HG03064 (cell line): ENCODE results near the gene MIEN1.
A peak's percentile ranks its signal among the peaks of the same experiment; 100 is the strongest.
"Not testable (repeated sequence)": the region's sequence is repeated elsewhere in the genome, so short reads cannot be mapped to it uniquely, and the experiment has no call there.

Experiments used
- ATAC-seq: cut with Tn5 transposase; IDR thresholded peaks from one replicate; pipeline ENCODE4 v1.9.1; 2021; ENCODE audit warnings: low read depth; ENCODE audit not compliant: unreplicated experiment

Gene MIEN1

GRCh38 chr17:39701012-39701783 lies 29.1 kb downstream of the MIEN1 start:
- no peak for ATAC-seq

- ATAC-seq, result no peak
These were observed 30.0 kb downstream of the MIEN1 start for GRCh38 chr17:39700148-39700987.

GRCh38 chr17:39699818-39700147 lies 30.5 kb downstream of the MIEN1 start, which contains the start of gene ERBB2:
TSS of gene ERBB2 (plus strand) at chr17:39700064. CDS start at chr17:39700239, 175 bp downstream.
- no peak for ATAC-seq

GRCh38 chr17:39699157-39699817 lies 31.0 kb downstream of the MIEN1 start:
- not testable (repeated sequence) for ATAC-seq

DNA sequence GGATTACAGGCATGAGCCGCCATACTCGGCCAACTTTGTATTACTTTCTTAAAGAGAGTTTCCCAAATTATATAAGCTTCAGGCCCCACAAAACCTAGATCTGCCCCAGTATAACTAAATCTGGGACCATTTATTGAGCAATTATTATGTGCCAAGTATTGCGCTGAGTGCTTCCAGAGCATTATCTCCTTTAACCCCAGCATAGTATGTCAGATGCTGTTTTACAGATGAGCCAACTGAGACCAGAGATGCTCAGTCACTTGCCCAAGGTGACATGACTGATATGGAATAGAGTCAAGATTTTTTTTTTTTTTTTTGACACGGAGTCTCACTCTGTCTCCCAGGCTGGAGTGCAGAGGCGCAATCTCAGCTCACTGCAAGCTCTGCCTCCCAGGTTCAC lies 32.4 kb downstream of the MIEN1 start:
- no peak for ATAC-seq

- ATAC-seq, result no peak
These were observed 33.6 kb downstream of the MIEN1 start for GRCh38 chr17:39696731-39697130.

GRCh38 chr17:39695089-39695474 lies 35.2 kb downstream of the MIEN1 start:
- ATAC-seq, result no peak

DNA sequence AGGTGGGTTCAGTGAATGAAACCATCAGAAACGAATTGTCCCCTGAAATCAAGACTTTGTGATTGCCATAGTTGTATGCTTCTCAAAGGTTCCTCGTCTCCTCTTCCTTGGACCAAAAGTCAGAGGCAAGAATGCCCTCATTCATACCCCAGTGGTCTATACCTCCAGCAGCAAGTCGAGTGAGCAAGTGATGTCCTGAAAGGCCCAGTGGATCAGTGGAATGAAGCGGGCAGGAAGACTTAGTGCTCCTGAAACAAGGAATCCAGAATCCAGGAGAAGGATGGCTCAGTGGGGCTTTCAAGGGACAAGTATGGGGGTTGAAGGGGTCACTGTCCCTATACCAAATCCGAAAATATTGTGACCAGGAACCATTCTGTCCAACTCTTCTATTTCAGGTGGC lies 35.7 kb downstream of the MIEN1 start:
- ATAC-seq, result no peak

DNA sequence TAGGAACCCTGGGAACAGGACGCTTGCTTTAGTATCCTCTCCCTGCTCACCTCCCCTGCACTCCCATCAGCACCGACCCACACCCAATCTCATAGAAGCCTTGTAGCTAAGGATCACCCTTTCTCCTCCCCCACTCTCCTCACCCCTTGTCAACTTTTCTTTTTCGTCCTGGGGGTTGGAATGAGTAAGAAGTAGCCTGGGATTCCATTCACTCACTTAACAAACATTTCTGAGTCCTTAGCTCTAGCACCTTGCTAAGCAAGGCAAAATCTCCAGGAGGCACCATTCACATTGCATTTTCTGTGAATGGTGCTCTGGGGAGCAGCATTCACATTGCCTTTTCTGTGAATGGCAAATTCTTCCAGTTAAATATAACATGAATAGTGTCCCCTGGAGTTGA lies 41.4 kb downstream of the MIEN1 start:
- no peak for ATAC-seq

DNA sequence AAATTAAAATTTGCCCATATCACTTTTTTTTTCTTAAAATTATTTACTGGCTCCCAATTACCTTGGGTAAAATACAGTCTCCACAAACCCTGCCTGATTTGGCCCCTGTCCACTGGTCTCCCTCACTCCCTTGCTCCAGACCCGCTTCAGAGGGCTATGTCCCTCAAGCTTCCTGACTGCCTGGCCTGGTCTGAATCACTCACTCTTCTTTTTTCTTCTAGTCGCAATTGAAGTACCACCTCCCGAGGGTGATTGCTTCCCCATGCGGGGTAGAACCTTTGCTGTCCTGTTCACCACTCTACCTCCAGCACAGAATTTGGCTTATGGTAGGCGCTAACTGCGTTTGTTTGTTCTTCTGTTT lies 41.9 kb downstream of the MIEN1 start:
- ATAC-seq, result no peak

- peak; percentile 67 for ATAC-seq
These were observed 42.5 kb downstream of the MIEN1 start, which contains the start of gene PGAP3 for GRCh38 chr17:39687546-39688474. TSS of gene PGAP3 (minus strand) at chr17:39688057. CDS start at chr17:39688014, 43 bp downstream.

DNA sequence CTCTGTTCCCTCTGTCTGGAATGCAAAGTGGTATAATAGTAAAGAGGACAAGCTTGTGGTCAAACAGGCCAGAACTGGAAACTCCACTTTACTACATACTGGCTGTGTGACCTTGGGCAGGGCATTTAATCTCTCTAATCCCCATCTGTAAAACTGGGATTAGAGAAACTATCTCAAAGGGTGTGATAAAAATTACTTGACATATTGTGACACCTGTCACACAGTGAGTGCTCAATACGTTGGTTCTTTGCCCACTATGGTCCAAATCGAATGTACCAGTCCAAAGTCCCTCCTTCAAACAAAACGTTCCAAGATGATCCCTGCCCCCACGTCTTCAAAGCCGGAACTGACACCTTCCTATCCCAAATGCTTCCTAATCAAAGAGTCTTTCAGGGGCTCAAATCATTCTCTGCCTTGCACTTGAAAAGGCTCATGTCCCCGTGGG lies 43.2 kb downstream of the MIEN1 start:
- no peak for ATAC-seq

GRCh38 chr17:39684369-39685192 lies 45.8 kb downstream of the MIEN1 start:
- no peak for ATAC-seq

DNA sequence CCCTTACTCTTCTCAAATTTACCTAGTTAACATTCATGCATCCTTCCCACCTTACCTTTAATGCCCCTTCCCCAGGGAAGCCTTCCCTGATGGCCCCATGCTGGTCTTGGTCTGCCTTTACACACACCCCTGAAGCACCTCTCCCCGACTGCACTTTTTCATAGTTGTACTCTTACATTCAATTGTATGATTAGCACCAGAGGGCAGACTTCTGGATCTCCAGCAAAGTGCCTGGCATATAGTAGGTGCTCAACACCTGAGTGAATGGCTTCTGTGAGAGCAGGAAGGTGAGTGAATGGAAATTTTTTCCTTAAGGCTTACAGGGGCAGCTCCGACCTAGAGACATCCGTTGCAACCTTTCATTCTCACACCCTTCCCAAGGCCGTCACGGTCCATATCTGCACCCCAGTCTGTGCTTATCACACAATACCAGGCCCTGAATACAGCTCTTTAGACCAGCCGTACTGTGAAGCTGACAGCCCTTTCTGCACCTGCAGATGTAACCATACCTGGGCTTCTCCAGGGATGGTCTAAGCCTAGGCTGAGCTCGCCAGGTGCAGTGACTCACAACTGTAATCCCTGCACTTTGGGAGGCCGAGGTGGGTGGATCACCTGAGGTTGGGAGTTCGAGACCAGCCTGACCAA lies 46.9 kb downstream of the MIEN1 start:
- ATAC-seq, result no peak

GRCh38 chr17:39679521-39680192 lies 50.7 kb downstream of the MIEN1 start:
- ATAC-seq, result no peak
